Left lung (tissue), 10 donors: ENCODE measurements around the gene PVR. TPM values are rescaled to one million over a fixed set of nuclear protein-coding genes. Genes with fewer than 3 reads are reported as not detected.

Experiments
- ATAC-seq: fragments of 200-7000 bp; cut with Tn5 transposase; one replicate; pipeline ENCODE4 v1.9.1; 2020; ENCODE audit warnings: moderate library complexity
- DNase-seq, 4 donors: peaks; one replicate each; pipeline ENCODE4 v3.0.0-alpha.2; 2013 to 2020
- H3K27ac ChIP-seq, 2 donors: fragments of 200-600 bp; sonication (generic) in 1 of 2; one replicate each; pipeline versions ENCODE4 v1.5.0 to v1.8.0; 2020 to 2021
- H3K27me3 ChIP-seq, 2 donors: fragments of 200-600 bp; sonication (generic) in 1 of 2; one replicate each; pipeline versions ENCODE4 v1.5.0 to v1.8.0; 2020 to 2021
- H3K36me3 ChIP-seq, 2 donors: fragments of 200-600 bp; sonication (generic) in 1 of 2; one replicate each; pipeline versions ENCODE4 v1.5.0 to v1.8.0; 2020 to 2021
- H3K4me1 ChIP-seq, 2 donors: fragments of 200-600 bp; one replicate each; pipeline ENCODE4 v1.8.0; 2021
- H3K4me3 ChIP-seq, 2 donors: fragments of 200-600 bp; sonication (generic) in 1 of 2; one replicate each; pipeline versions ENCODE4 v1.5.0 to v1.8.0; 2020 to 2021; ENCODE audit warnings: mild to moderate bottlenecking in 1 of 2
- H3K9me3 ChIP-seq, 2 donors: fragments of 200-600 bp; sonication (generic) in 1 of 2; one replicate each; pipeline versions ENCODE4 v1.5.0 to v1.8.0; 2020 to 2021
- CTCF ChIP-seq, 2 donors: fragments of 200-600 bp; sonication (generic) in 1 of 2; IDR thresholded peaks; one replicate each; pipeline versions ENCODE4 v1.5.0 to v1.8.0; 2021; ENCODE audit warnings: antibody characterized with exemption in 2 of 2
- intact Hi-C, 2 donors: fragments of 100-400 bp; cut with DNase I; formaldehyde crosslinking; loops; one replicate each; pipeline versions ENCODE4 v1.11.2 to v1.14.2; 2022
- polyA plus RNA-seq, 6 donors: library from polyadenylated mRNA; unstranded; fragments of 120-200 nt; gene quantifications; one replicate each; pipeline ENCODE4 v1.2.1, GENCODE V29; 2013; ENCODE audit not compliant: insufficient read length in 6 of 6
- total RNA-seq, 2 donors: library from RNA; stranded (reverse); fragmentation: NEBNext Ultra II Directional; extraction: Animal tissue kit (Norgen Biotek cat#: 25700); gene quantifications; one replicate each; pipeline ENCODE4 v1.2.1, GENCODE V29; 2021
- donor health status: DM: no; HTN: yes; CAD: no.
- donor health status: DM: no; HTN: no; CAD: no.

PVR gene
- total and polyA plus RNA-seq, 8 donors, result 22.5 to 67.9 (median 28.8) TPM

GRCh38 chr19:44657211-44657921 lies 13.7 kb downstream of the PVR start:
- peak; percentile 95 to 99 for TF ChIP-seq CTCF (IDR thresholded peaks at IDR 0.05)
- Histone ChIP-seq H3K27ac (no peak overlapping the region), H3K9me3 (no peaks in the 10 kb centered on the region), H3K4me1 (peaks cover 0 to 17% of the 10 kb centered on the region in 2 donors), H3K36me3 (peaks cover 0 to 95% of the 10 kb centered on the region in 2 donors), H3K4me3 (no peak overlapping the region), H3K27me3 (no peaks in the 10 kb centered on the region)
- DNase-seq, result peak; percentile 43 to 87 (median 60)
- intact Hi-C loops, result loop anchor here (5.0 kb wide), 2 partner anchors 80 to 85 kb away; no protein-coding TSS in a partner anchor
- ATAC-seq, result peak; percentile 56

- no peak overlapping the region for H3K27ac ChIP-seq
- no peaks in the 10 kb centered on the region for H3K27me3 ChIP-seq
- peaks cover 0 to 97% of the 10 kb centered on the region in 2 donors for H3K36me3 ChIP-seq
- no peak for DNase-seq
- H3K4me3 ChIP-seq, result no peak overlapping the region
- no peak for ATAC-seq
- no peak for TF ChIP-seq CTCF (IDR thresholded peaks at IDR 0.05)
- intact Hi-C loops, result loop anchor here (5.0 kb wide), 2 partner anchors 81 to 86 kb away; no protein-coding TSS in a partner anchor
- H3K9me3 ChIP-seq, result no peaks in the 10 kb centered on the region
- H3K4me1 ChIP-seq, result peaks cover 0 to 17% of the 10 kb centered on the region in 2 donors
These were observed 14.5 kb downstream of the PVR start for GRCh38 chr19:44658069-44658733.

- DNase-seq (peak in 1 of 4 donors; percentile 62), ATAC-seq (peak; percentile 87)
- TF ChIP-seq CTCF (IDR thresholded peaks at IDR 0.05), result no peak
- Histone ChIP-seq H3K27ac (peak overlapping the region in 1 of 2 donors; percentile 23), H3K27me3 (no peaks in the 10 kb centered on the region), H3K4me3 (no peak overlapping the region), H3K36me3 (peaks cover 0 to 90% of the 10 kb centered on the region in 2 donors), H3K4me1 (peaks cover 0 to 9% of the 10 kb centered on the region in 2 donors), H3K9me3 (no peaks in the 10 kb centered on the region)
- intact Hi-C loops, result no loop called here
These were observed 16.4 kb downstream of the PVR start for GRCh38 chr19:44660081-44660480.

- no peak for DNase-seq
- H3K27me3 ChIP-seq, result no peaks in the 10 kb centered on the region
- intact Hi-C loops, result no loop called here
- H3K36me3 ChIP-seq, result peaks cover 0 to 79% of the 10 kb centered on the region in 2 donors
- no peak overlapping the region for H3K4me3 ChIP-seq
- no peak overlapping the region for H3K27ac ChIP-seq
- no peak for ATAC-seq
- no peaks in the 10 kb centered on the region for H3K9me3 ChIP-seq
- peaks cover 0 to 9% of the 10 kb centered on the region in 2 donors for H3K4me1 ChIP-seq
- no peak for TF ChIP-seq CTCF (IDR thresholded peaks at IDR 0.05)
These were observed 17.5 kb downstream of the PVR start for GRCh38 chr19:44661205-44661604.

GRCh38 chr19:44661904-44662303 lies 18.2 kb downstream of the PVR start:
- Histone ChIP-seq H3K36me3 (peaks cover 0 to 72% of the 10 kb centered on the region in 2 donors), H3K9me3 (no peaks in the 10 kb centered on the region), H3K4me1 (peaks cover 0 to 6% of the 10 kb centered on the region in 2 donors), H3K4me3 (no peak overlapping the region), H3K27me3 (no peaks in the 10 kb centered on the region), H3K27ac (no peak overlapping the region)
- DNase-seq (no peak), ATAC-seq (no peak)
- TF ChIP-seq CTCF (IDR thresholded peaks at IDR 0.05), result no peak
- intact Hi-C loops, result no loop called here
